Fibroblast of villous mesenchyme (primary cell): Measurements from ENCODE around the gene NAV3. TPM values are rescaled to one million over a fixed set of nuclear protein-coding genes. Genes with fewer than 3 reads are reported as not detected.
A peak's percentile ranks its signal among the peaks of the same experiment; 100 is the strongest.

Experiments used
- DNase-seq: peaks from one replicate; pipeline ENCODE4 v3.0.0-alpha.2; 2010; ENCODE audit warnings: low read depth
- H3K4me3 ChIP-seq: 2 replicates; pipeline ENCODE4 v1.5.1; 2011; ENCODE audit warnings: low read depth, mild to moderate bottlenecking, low read length
- CTCF ChIP-seq: IDR thresholded peaks from 2 replicates; pipeline ENCODE4 v1.5.1; 2012; ENCODE audit warnings: low read depth, mild to moderate bottlenecking, low read length; ENCODE audit not compliant: insufficient read depth
- total RNA-seq: library from RNA; depleted of rRNA; stranded (reverse); fragments of >200 nt; gene quantifications from 2 replicates; pipeline ENCODE4 v1.2.3, GENCODE V29; 2012

The NAV3 gene
- total RNA-seq, 1 donor: 206 TPM

- TF ChIP-seq CTCF: no peak
- DNase-seq: peak; percentile 77
- H3K4me3 ChIP-seq: no peak overlapping the region
These were observed 340.4 kb downstream of the NAV3 start for GRCh38 chr12:78171061-78171460.

GRCh38 chr12:78176643-78177042, 345.9 kb downstream of the NAV3 start:
- no peak for TF ChIP-seq CTCF
- no peak overlapping the region for H3K4me3 ChIP-seq
- no peak for DNase-seq

DNA sequence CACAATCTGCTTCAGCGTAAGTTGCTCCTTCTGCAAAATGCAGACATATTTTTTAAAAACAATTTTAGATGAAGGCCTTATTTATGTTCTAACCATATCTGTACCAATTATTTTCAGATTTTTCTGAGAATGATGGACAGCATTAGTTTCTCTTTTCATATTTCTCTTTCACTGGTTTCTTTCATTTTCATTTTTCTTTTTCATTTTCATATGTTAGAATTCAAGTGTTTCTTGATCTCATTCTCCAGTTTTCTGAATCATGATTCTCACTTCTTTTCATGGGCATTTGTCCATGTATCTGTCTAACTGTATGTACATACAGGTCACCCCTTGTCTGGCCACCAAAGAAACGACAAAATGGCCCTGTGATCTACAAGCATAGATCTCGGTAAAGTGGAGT, 346.6 kb downstream of the NAV3 start:
- TF ChIP-seq CTCF: no peak
- DNase-seq: no peak
- no peak overlapping the region for H3K4me3 ChIP-seq

DNA sequence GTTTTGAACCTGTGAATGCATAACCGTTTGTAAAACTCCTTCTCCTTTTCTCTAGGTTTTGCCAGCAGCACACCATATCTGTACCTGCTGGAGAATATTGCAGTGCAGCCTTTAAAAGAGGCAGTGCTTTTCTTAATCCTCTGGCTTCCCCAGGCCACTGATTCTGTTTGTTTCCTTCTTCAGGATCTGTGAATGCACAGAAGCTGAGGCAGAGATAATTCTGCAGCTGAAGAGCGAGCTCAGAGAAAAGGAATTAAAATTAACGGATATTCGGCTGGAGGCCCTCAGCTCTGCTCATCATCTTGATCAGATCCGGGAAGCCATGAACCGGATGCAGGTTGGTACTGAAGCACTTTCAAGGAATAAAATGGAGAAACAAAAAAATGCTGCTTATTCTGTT, 348.7 kb downstream of the NAV3 start:
- H3K4me3 ChIP-seq: no peak overlapping the region
- no peak for DNase-seq
- TF ChIP-seq CTCF: no peak

DNA sequence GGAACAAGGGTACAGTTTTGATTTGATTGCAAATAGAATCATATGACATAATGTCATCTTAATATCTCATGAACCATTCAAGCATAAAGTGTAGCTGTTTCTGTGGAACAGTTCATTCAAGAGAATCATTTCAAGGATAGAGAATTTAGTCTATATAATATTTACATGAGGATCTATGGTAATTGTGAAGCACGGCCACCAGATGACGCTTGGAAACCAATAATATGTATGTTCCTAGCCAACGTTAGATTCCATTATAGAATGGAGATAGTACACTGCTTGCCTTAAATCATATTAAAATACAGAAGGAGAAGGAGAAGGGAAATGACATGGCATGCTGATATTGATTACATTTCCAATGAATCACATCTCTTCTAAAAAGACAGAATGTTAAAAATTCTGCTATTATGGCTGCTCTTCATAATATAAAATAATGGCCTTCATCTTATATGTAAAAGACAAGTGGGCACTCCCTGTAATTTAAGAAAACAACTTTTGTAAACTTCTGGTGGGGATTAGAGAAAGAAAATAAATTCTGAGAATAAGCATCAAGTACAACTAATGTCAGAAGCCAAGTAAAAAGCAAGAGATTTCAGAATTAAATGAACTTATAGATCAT, 351.0 kb downstream of the NAV3 start:
- TF ChIP-seq CTCF: peak; percentile 54
- peak; percentile 46 for DNase-seq
- H3K4me3 ChIP-seq: no peak overlapping the region

GRCh38 chr12:78183824-78184223, 353.1 kb downstream of the NAV3 start:
- TF ChIP-seq CTCF: no peak
- DNase-seq: no peak
- no peak overlapping the region for H3K4me3 ChIP-seq

- no peak for DNase-seq
- TF ChIP-seq CTCF: no peak
- H3K4me3 ChIP-seq: no peak overlapping the region
These were observed 354.4 kb downstream of the NAV3 start for GRCh38 chr12:78185109-78185508.
